GM21515 (cell line): Measurements from ENCODE around the gene TXN2.
"Not testable (repeated sequence)": the region's sequence is repeated elsewhere in the genome, so short reads cannot be mapped to it uniquely, and the experiment has no call there.

Experiments used
- ATAC-seq: cut with Tn5 transposase; IDR thresholded peaks from one replicate; pipeline ENCODE4 v1.9.1; 2021; ENCODE audit not compliant: unreplicated experiment

Gene TXN2

GRCh38 chr22:36456464-36456845, 25.0 kb downstream of the TXN2 start:
- no peak for ATAC-seq

- no peak for ATAC-seq
Observed at GRCh38 chr22:36455571-36456463, 25.6 kb downstream of the TXN2 start.

GRCh38 chr22:36454916-36455570, 26.4 kb downstream of the TXN2 start:
- peak; percentile 52 for ATAC-seq

GRCh38 chr22:36453855-36454378, 27.5 kb downstream of the TXN2 start:
- no peak for ATAC-seq

GRCh38 chr22:36452978-36453607, 28.3 kb downstream of the TXN2 start:
- ATAC-seq, result not testable (repeated sequence)

GRCh38 chr22:36452250-36452977, 29.0 kb downstream of the TXN2 start:
- ATAC-seq, result no peak

- not testable (repeated sequence) for ATAC-seq
Observed at GRCh38 chr22:36450923-36451322, 30.5 kb downstream of the TXN2 start.

DNA sequence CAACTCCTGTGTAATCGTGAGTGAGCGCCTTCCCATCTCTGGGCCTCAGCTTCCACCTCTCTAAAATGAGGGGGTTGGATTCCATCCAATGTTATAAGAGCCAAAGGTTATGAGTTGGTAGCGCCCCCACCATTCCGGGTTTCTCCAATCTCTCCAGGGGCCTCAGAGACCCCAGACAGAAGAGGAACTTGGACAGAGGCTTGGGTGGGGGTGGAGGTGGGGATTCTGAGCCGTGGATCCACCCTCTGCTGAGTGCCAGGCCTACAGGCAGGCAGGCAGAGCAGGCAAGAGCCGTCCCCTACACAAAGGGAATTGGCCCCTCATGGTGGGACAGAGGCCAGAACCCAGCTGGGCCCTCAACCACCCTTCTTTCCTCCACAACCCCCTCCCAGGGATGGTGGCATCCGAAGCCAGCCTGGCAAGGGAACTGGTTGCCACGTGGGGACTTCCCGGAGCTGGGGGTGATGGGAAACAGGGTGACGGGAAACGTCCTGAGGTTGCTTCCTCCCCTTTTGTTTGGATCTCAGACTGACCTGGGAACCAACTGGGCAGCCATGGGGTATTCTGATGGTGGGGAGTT, 31.8 kb downstream of the TXN2 start:
- no peak for ATAC-seq

DNA sequence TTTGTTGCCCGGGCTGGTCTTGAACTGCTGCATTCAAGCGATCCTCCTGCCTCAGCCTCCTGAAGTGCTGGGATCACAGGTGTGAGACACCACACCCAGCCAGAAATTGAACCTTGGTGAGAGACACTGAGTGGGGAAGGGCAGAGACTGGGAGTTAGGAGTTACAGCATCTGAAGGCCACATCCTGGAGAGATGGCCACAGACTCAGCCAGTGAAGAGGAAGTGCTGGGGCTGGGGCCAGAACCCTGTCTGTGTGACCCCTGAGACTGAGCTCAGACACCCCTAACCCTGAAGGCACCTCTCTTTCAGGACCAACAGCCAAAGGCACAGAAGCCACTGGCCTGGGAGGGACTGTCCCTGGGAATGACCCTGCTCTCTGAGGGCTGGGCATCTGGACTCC, 33.8 kb downstream of the TXN2 start:
- ATAC-seq, result no peak

- ATAC-seq, result no peak
Observed at GRCh38 chr22:36445158-36445668, 36.2 kb downstream of the TXN2 start.

DNA sequence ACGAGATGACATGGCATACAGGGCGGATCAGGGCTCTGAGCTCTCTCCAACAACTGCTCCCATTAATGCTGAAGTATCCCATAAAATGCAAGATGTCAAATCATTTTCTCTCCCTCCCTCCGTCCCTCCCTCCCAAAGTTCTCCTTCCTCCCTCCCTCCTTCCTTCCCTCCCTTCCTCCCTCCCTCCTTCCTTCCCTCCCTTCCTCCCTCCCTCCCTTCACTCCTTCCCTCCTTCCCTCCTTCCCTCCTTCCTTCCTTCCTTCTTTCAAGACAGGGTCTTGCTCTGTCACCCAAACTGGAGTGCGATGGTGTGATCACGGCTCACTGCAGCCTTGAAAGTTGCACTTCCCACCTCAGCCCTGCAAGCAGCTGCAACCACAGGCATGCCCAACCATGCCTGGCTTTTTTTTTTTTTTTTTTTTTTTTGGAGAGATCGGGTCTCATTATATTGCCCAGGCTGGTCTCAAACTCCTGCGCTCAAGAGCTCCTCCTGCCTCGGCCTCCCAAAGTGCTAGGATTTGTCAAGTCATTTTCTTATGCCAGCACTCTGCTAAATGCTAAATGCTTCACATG, 38.2 kb downstream of the TXN2 start:
- no peak for ATAC-seq

DNA sequence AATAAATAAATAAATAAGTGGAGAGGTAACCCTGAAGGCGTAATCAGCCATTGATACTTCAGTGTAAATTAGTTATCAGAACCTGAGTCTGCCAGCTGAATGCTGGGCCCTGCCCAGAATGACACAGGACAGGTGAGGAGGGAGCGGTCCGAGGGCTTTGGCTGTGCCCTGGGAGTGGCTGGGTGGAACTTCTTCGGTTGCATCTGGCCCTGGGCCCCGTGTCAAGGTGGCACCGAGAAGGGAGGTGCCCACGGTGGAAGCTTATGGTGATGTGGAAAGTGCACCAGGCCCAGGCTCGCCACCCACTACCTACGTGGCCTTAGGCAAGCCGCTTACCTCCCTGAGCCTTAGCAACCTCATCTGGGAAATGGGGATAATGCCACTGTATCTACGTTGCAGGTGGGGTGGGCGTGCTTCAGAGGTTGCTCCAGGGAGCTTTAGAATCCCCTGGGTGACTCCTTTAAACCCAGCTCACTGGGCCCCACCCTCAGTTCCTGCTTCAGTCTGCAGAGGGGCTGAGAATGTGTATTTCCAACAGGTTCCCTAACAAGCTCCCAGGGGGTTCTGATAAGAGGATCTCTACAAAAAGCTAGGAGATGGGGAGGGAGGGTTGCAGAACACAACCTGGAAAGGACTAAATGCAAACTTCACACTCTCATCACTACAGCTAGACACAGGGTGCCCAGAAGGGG, 38.8 kb downstream of the TXN2 start:
- ATAC-seq, result no peak

DNA sequence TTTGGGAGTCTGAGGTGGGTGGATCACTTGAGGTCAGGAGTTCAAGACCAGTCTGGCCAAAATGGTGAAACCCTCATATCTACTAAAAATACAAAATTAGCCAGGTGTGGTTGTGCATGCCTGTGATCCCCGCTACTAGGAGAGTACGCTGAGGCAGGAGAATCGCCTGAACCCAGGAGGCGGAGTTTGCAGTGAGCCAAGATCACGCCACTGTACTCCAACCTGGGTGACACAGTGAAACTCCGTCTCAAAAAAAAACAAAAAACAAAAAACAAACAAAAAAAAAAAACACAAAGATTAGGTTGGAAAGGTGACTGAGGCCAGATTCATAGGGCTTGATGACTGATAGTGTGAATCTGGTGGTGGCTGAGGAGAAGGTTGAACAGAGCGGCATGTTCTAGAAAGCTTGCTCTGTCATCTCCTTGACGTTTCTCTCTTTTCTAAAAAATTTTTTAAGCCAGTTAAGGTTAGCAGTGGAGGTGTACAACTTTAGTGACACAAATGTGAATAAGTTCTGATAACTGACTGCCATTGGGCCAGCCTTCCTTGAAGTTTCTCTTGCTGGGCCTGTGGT, 40.9 kb downstream of the TXN2 start:
- no peak for ATAC-seq

- ATAC-seq, result no peak
Observed at GRCh38 chr22:36439481-36440271, 41.8 kb downstream of the TXN2 start.

- peak; percentile 69 for ATAC-seq
Observed at GRCh38 chr22:36435516-36436415, 45.7 kb downstream of the TXN2 start.

GRCh38 chr22:36433318-36434231, 47.9 kb downstream of the TXN2 start:
- ATAC-seq, result no peak
